CD4-positive, alpha-beta T cell (primary cell): ENCODE results near the gene CDYL. TPM values are rescaled to one million over a fixed set of nuclear protein-coding genes. Genes with fewer than 3 reads are reported as not detected.

Experiments used
- ATAC-seq: fragments of 200-7000 bp; cut with Tn5 transposase; one replicate; pipeline ENCODE4 v1.10.0; 2022; ENCODE audit warnings: mild to moderate bottlenecking; ENCODE audit not compliant: poor library complexity
- CTCF ChIA-PET: fragments of 350-600 bp; sonication (Branson Sonifier 250); formaldehyde crosslinking; loops from one replicate; lab custom pipeline; 2021; ENCODE audit warnings: antibody characterized with exemption, inconsistent platforms; lab: Charles Lee
- POLR2A ChIA-PET: fragments of 350-600 bp; sonication (Branson Sonifier 250); formaldehyde crosslinking; loops from one replicate; lab custom pipeline; 2021; ENCODE audit warnings: antibody characterized with exemption, inconsistent platforms; lab: Charles Lee
- DNase-seq, 14 experiments: peaks; one replicate each; pipeline ENCODE4 v3.0.0-alpha.2; 2013 to 2020; ENCODE audit warnings: mixed read lengths in 2 of 14
- H3K27ac ChIP-seq, 2 donors: one replicate each; pipeline versions ENCODE4 v1.5.1 to v1.7.0; 2013; ENCODE audit warnings: low read length in 2 of 2, low read depth in 1 of 2, mild to moderate bottlenecking in 1 of 2
- H3K27me3 ChIP-seq, 2 experiments: 1 replicate in 1 of 2; 2 replicates in 1 of 2; pipeline versions ENCODE4 v1.6.1 to v1.7.0; 2013; ENCODE audit warnings: low read length in 2 of 2, control low read depth in 1 of 2, mild to moderate bottlenecking in 1 of 2, moderate library complexity in 1 of 2; ENCODE audit not compliant: insufficient read depth in 2 of 2, control insufficient read depth in 1 of 2
- H3K36me3 ChIP-seq: one replicate; pipeline ENCODE4 v1.6.1; 2013; ENCODE audit warnings: low read length, control low read depth; ENCODE audit not compliant: insufficient read depth
- H3K4me1 ChIP-seq: one replicate; pipeline ENCODE4 v1.6.1; 2013; ENCODE audit warnings: low read length, control low read depth; ENCODE audit not compliant: insufficient read depth
- H3K4me3 ChIP-seq: one replicate; pipeline ENCODE4 v1.5.1; 2013; ENCODE audit warnings: mild to moderate bottlenecking, low read length, moderate library complexity
- H3K9me3 ChIP-seq, 2 experiments: 1 replicate in 1 of 2; 2 replicates in 1 of 2; pipeline versions ENCODE4 v1.6.1 to v1.7.0; 2013; ENCODE audit warnings: low read length in 2 of 2, mild to moderate bottlenecking in 2 of 2, control low read depth in 1 of 2, moderate library complexity in 1 of 2; ENCODE audit not compliant: control insufficient read depth in 1 of 2, insufficient read depth in 1 of 2
- H3K27ac Mint-ChIP-seq: one replicate; pipeline ENCODE4 v1.8.0; 2020; ENCODE audit warnings: mixed read lengths
- H3K27me3 Mint-ChIP-seq: one replicate; pipeline ENCODE4 v1.8.0; 2021; ENCODE audit warnings: mixed read lengths
- H3K36me3 Mint-ChIP-seq: one replicate; pipeline ENCODE4 v1.8.0; 2021; ENCODE audit warnings: low read depth, mixed read lengths
- H3K4me1 Mint-ChIP-seq: one replicate; pipeline ENCODE4 v1.8.0; 2021; ENCODE audit warnings: low read depth, mixed read lengths
- H3K4me3 Mint-ChIP-seq: one replicate; pipeline ENCODE4 v1.8.0; 2020; ENCODE audit warnings: mild to moderate bottlenecking, mixed read lengths
- H3K9me3 Mint-ChIP-seq: one replicate; pipeline ENCODE4 v1.8.0; 2020; ENCODE audit warnings: mixed read lengths
- CTCF ChIP-seq: fragments of 200-600 bp; IDR thresholded peaks from one replicate; pipeline ENCODE4 v1.8.0; 2022; ENCODE audit warnings: antibody characterized with exemption, mild to moderate bottlenecking
- intact Hi-C, 2 experiments: fragments of 100-400 bp; cut with DNase I in 1 of 2; cut with micrococcal nuclease in 1 of 2; formaldehyde crosslinking; loops; one replicate each; pipeline versions ENCODE4 v1.15.1 to v1.9.0; 2023 to 2025; cut with DNase I, micrococcal nuclease
- total RNA-seq, 174 experiments: library from RNA in 2 of 174; stranded (reverse) in 2 of 174; gene quantifications; one replicate each; pipeline ENCODE4 v1.2.3 and lab custom pipeline; 2021 to 2026

CDYL gene
- total RNA-seq, 2 experiments from 2014 or later, result 23.8 to 23.9 TPM

GRCh38 chr6:4987432-4987831 lies 211.2 kb downstream of the CDYL start:
- no peak for TF ChIP-seq CTCF
- H3K36me3 Mint-ChIP-seq, result peaks cover 28% of the 10 kb centered on the region
- DNase-seq, result no peak
- no peak overlapping the region for H3K27ac ChIP-seq
- ChIA-PET CTCF (no interaction called here), POLR2A (no interaction called here)
- H3K27ac Mint-ChIP-seq, result no peak overlapping the region
- H3K36me3 ChIP-seq, result no peaks in the 10 kb centered on the region
- ATAC-seq, result no peak
- H3K4me3 ChIP-seq, result no peak overlapping the region
- H3K4me1 ChIP-seq, result no peaks in the 10 kb centered on the region
- no peaks in the 10 kb centered on the region for H3K27me3 Mint-ChIP-seq
- H3K9me3 Mint-ChIP-seq, result no peaks in the 10 kb centered on the region
- H3K4me3 Mint-ChIP-seq, result no peak overlapping the region
- peaks cover 0 to 14% of the 10 kb centered on the region in 2 experiments for H3K9me3 ChIP-seq
- intact Hi-C loops, result no loop called here
- no peaks in the 10 kb centered on the region for H3K27me3 ChIP-seq
- H3K4me1 Mint-ChIP-seq, result no peaks in the 10 kb centered on the region

DNA sequence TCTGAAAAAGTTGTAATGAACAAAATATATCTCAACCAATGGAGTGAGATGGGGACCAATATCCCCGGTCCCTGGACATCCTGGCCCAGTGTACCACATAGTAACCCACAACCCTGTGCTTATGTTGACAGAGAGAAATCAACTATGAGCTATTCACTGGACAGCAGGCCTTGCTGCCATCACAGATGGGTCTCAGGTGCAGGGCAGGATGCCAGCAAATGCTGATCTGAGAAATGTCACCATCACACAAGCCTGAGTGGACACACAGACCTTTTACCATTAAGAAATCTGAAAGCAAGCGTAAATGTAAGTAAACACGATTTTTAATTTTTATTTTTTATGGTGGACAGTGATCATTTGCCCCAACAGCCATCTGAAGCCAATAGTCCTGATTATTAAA lies 218.5 kb downstream of the CDYL start:
- Mint-ChIP-seq H3K4me1 (no peaks in the 10 kb centered on the region), H3K9me3 (no peaks in the 10 kb centered on the region), H3K27me3 (no peaks in the 10 kb centered on the region), H3K27ac (no peak overlapping the region), H3K36me3 (peaks cover 90% of the 10 kb centered on the region), H3K4me3 (no peak overlapping the region)
- POLR2A ChIA-PET, result no interaction called here
- Histone ChIP-seq H3K9me3 (no peaks in the 10 kb centered on the region), H3K36me3 (peaks cover 27% of the 10 kb centered on the region), H3K4me3 (no peak overlapping the region), H3K27me3 (no peaks in the 10 kb centered on the region), H3K27ac (no peak overlapping the region), H3K4me1 (no peaks in the 10 kb centered on the region)
- intact Hi-C loops, result no loop called here
- no peak for TF ChIP-seq CTCF
- ATAC-seq (no peak), DNase-seq (no peak)
- CTCF ChIA-PET, result no interaction called here

DNA sequence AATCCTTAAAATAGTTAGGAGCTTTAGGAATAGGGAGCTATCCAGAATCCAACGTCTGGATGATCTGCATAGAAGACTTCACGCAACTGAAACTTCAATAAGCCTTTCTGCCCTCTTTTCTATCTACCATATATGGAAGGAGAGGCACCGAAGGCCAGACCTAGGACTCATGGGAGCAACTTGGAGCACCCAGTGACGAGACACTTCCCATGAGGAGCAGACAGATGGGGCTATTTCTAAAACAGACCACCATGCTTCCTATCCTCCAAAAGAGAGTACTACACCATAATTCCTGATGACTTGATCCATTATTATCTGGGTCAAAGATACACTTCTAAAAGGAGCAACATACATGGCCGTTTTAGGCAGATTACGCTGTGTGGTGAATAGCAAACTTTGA lies 221.7 kb downstream of the CDYL start:
- Mint-ChIP-seq H3K4me1 (no peaks in the 10 kb centered on the region), H3K4me3 (no peak overlapping the region), H3K27me3 (no peaks in the 10 kb centered on the region), H3K27ac (no peak overlapping the region), H3K9me3 (no peaks in the 10 kb centered on the region), H3K36me3 (peaks cover 80% of the 10 kb centered on the region)
- DNase-seq (no peak), ATAC-seq (no peak)
- CTCF ChIA-PET, result no interaction called here
- Histone ChIP-seq H3K36me3 (peaks cover 34% of the 10 kb centered on the region), H3K9me3 (no peaks in the 10 kb centered on the region), H3K4me3 (no peak overlapping the region), H3K27ac (no peak overlapping the region), H3K4me1 (peaks cover 3% of the 10 kb centered on the region), H3K27me3 (no peaks in the 10 kb centered on the region)
- intact Hi-C loops, result no loop called here
- POLR2A ChIA-PET, result no interaction called here
- TF ChIP-seq CTCF, result no peak
